Smooth muscle cell (in vitro differentiated cells): ENCODE measurements around the gene TMEM86A. TPM values are rescaled to one million over a fixed set of nuclear protein-coding genes. Genes with fewer than 3 reads are reported as not detected.
A peak's percentile ranks its signal among the peaks of the same experiment; 100 is the strongest.

Experiments used
- DNase-seq: peaks from one replicate; lab custom pipeline; 2025; ENCODE audit not compliant: unreplicated experiment; lab: John Stamatoyannopoulos, UW
- H2AFZ ChIP-seq: fragments of 200-600 bp; sonication (generic); 2 replicates; pipeline ENCODE4 v1.6.0; 2016; ENCODE audit warnings: antibody characterized with exemption, low read depth, mild to moderate bottlenecking
- H3F3A ChIP-seq: fragments of 200-600 bp; sonication (generic); 2 replicates; pipeline ENCODE4 v1.6.0; 2017; ENCODE audit warnings: antibody characterized with exemption, low read depth
- H3K27ac ChIP-seq: fragments of 200-600 bp; sonication (generic); 2 replicates; pipeline ENCODE4 v1.5.1; 2016; ENCODE audit warnings: low read depth, mild to moderate bottlenecking
- H3K27me3 ChIP-seq: fragments of 200-600 bp; sonication (generic); 2 replicates; pipeline ENCODE4 v1.6.1; 2016; ENCODE audit warnings: low read depth, mild to moderate bottlenecking
- H3K36me3 ChIP-seq: fragments of 200-600 bp; sonication (generic); 2 replicates; pipeline ENCODE4 v1.5.1; 2016; ENCODE audit warnings: low read depth
- H3K4me1 ChIP-seq: fragments of 200-600 bp; sonication (generic); 2 replicates; pipeline ENCODE4 v1.5.1; 2016; ENCODE audit warnings: low read depth
- H3K4me2 ChIP-seq: fragments of 200-600 bp; sonication (generic); 2 replicates; pipeline ENCODE4 v1.6.0; 2016; ENCODE audit warnings: mild to moderate bottlenecking
- H3K4me3 ChIP-seq: fragments of 200-600 bp; sonication (generic); 2 replicates; pipeline ENCODE4 v1.5.1; 2016; ENCODE audit warnings: mild to moderate bottlenecking
- H3K79me2 ChIP-seq: fragments of 200-600 bp; sonication (generic); 2 replicates; pipeline ENCODE4 v1.6.0; 2016; ENCODE audit warnings: low read depth, mild to moderate bottlenecking
- H3K9ac ChIP-seq: fragments of 200-600 bp; sonication (generic); 2 replicates; pipeline ENCODE4 v1.6.0; 2016; ENCODE audit warnings: low read depth
- H3K9me3 ChIP-seq: fragments of 200-600 bp; sonication (generic); replicated peaks from 2 replicates; pipeline ENCODE4 v1.5.1; 2016; ENCODE audit warnings: low read depth
- H4K20me1 ChIP-seq: fragments of 200-600 bp; sonication (generic); 2 replicates; pipeline ENCODE4 v1.6.0; 2016; ENCODE audit warnings: low read depth
- CTCF ChIP-seq: fragments of 200-600 bp; sonication (generic); IDR thresholded peaks from 2 replicates; pipeline ENCODE4 v1.5.1; 2017; ENCODE audit warnings: borderline replicate concordance, mild to moderate bottlenecking, antibody characterized with exemption; ENCODE audit not compliant: insufficient read depth, poor library complexity, severe bottlenecking
- WGBS: methylation state at CpG from one replicate; pipeline ENCODE4 v1.1.7; 2016; ENCODE audit warnings: low lambda C conversion rate; 5-methylcytosine and 5-hydroxymethylcytosine counted together
- polyA plus RNA-seq: library from polyadenylated mRNA; unstranded; fragments of >200 nt; fragmentation: Nextera tagmentation; extraction: Ambion mirVana; gene quantifications from 2 replicates; pipeline ENCODE4 v1.2.1, GENCODE V29; 2016
- total RNA-seq: library from RNA; depleted of rRNA; stranded (reverse); fragments of >200 nt; gene quantifications from 2 replicates; pipeline ENCODE4 v1.2.3, GENCODE V29; 2014

TMEM86A gene
- total and polyA plus RNA-seq, 2 experiments from 2014 or later, result 1.2 to 2.6 TPM

- 83% methylated on average over 9 of the region's 9 CpGs for WGBS
- no peak overlapping the region for H2AFZ ChIP-seq
- DNase-seq, result no peak
Measured at GRCh38 chr11:18692941-18693760, 5.4 kb upstream of the TMEM86A start.

GRCh38 chr11:18696638-18697225, 1.8 kb upstream of the TMEM86A start:
- Histone ChIP-seq H3K4me1 (no peaks in the 10 kb centered on the region), H3K9ac (no peak overlapping the region), H3K9me3 (no peaks in the 10 kb centered on the region), H3K4me3 (no peak overlapping the region), H3K27me3 (no peaks in the 10 kb centered on the region), H3K79me2 (no peaks in the 10 kb centered on the region), H3K27ac (no peak overlapping the region), H3K4me2 (no peak overlapping the region), H4K20me1 (no peaks in the 10 kb centered on the region), H3K36me3 (no peaks in the 10 kb centered on the region), H3F3A (peaks cover 2% of the 10 kb centered on the region), H2AFZ (no peak overlapping the region)
- 86% methylated on average over 2 of the region's 2 CpGs for WGBS
- no peak for TF ChIP-seq CTCF
- DNase-seq, result no peak

More at GRCh38 chr11:18692941-18693760, 5.4 kb upstream of the TMEM86A start:
- no peak for TF ChIP-seq CTCF
- Histone ChIP-seq H3K9me3 (no peaks in the 10 kb centered on the region), H3K79me2 (no peaks in the 10 kb centered on the region), H3K36me3 (no peaks in the 10 kb centered on the region), H3K4me1 (no peaks in the 10 kb centered on the region), H3F3A (peaks cover 2% of the 10 kb centered on the region), H3K4me2 (no peak overlapping the region), H3K4me3 (no peak overlapping the region), H3K27ac (no peak overlapping the region), H3K27me3 (no peaks in the 10 kb centered on the region), H3K9ac (no peak overlapping the region), H4K20me1 (no peaks in the 10 kb centered on the region)

GRCh38 chr11:18697576-18697975, 1.0 kb upstream of the TMEM86A start:
- DNase-seq, result no peak
- no peaks in the 10 kb centered on the region for H3K27me3 ChIP-seq
- no peaks in the 10 kb centered on the region for H3K79me2 ChIP-seq
- H3K9ac ChIP-seq, result no peak overlapping the region
- no peaks in the 10 kb centered on the region for H4K20me1 ChIP-seq
- H3K4me1 ChIP-seq, result no peaks in the 10 kb centered on the region
- no peak for TF ChIP-seq CTCF
- no peaks in the 10 kb centered on the region for H3K9me3 ChIP-seq
- peaks cover 2% of the 10 kb centered on the region for H3F3A ChIP-seq
- no peak overlapping the region for H3K4me2 ChIP-seq
- no peak overlapping the region for H3K4me3 ChIP-seq
- 94% methylated on average over 4 of the region's 4 CpGs for WGBS
- peak overlapping the region; percentile 76 for H2AFZ ChIP-seq
- no peak overlapping the region for H3K27ac ChIP-seq
- no peaks in the 10 kb centered on the region for H3K36me3 ChIP-seq

GRCh38 chr11:18699269-18699596, 654 bp downstream of the TMEM86A start:
- H3K4me3 ChIP-seq, result peak overlapping the region; percentile 77
- TF ChIP-seq CTCF, result no peak
- peak overlapping the region; percentile 76 for H2AFZ ChIP-seq
- no peaks in the 10 kb centered on the region for H3K79me2 ChIP-seq
- no peak overlapping the region for H3K27ac ChIP-seq
- H4K20me1 ChIP-seq, result no peaks in the 10 kb centered on the region
- peak overlapping the region; percentile 67 for H3K9ac ChIP-seq
- no peak for DNase-seq
- H3K4me2 ChIP-seq, result peak overlapping the region; percentile 87
- WGBS, result 13% methylated on average over 7 of the region's 9 CpGs
- H3K36me3 ChIP-seq, result no peaks in the 10 kb centered on the region
- H3K27me3 ChIP-seq, result no peaks in the 10 kb centered on the region
- no peaks in the 10 kb centered on the region for H3K4me1 ChIP-seq
- H3K9me3 ChIP-seq, result no peaks in the 10 kb centered on the region
- peaks cover 2% of the 10 kb centered on the region for H3F3A ChIP-seq
